ENCODE measurements around the gene TMEM236.

Gene TMEM236, protein sequence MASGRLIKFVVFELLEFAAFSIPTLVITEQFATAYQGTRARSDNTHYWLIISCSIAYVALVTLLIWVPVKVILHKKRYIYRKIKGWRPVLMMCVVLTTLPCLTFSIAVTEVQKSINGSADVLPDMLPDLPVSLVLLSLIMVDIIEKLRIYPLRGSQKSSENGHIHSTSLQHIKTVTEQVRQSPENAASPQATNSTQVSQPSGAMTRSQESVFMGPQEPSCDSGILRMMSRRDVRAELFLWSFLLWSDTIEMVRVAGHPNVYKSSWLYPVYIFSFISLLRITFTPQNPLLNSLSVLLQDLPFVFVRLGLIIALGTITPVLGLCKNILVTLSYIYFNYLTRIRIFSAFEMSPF

DNA sequence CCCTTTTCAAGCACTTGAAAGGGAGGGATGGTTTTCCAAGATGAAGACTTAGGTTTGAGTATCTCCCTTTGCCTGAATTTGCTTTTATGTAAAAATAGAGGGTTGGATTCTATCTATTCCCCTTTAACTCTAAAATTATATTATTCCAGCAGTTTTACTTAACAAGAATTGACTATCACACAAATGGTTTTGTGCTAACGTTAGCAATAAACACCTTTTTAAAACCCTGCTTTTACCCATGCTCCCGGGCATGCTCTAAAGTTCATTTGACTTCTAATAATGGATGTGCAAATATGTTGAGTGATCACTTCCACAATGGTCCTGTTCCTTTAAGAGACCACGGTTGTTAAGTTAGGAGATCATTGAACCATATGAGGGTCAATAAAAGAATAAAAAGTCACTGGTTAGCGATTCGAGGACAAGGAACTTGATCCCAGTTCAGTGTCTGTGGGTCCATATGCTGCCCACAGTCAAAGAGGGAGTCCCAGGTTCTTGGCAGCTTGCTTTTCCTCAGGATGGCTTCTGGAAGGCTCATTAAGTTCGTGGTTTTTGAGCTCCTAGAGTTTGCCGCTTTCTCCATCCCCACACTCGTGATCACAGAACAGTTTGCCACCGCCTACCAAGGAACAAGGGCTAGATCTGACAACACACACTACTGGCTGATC, at the start of gene TMEM236:
Gene TMEM236, plus strand, starts transcription at position 421 of the 665 bp plus-strand sequence. Its CDS starts 95 bp downstream, at position 516.
- DNase-seq (ENCODE audit: low read depth): no peak

DNA sequence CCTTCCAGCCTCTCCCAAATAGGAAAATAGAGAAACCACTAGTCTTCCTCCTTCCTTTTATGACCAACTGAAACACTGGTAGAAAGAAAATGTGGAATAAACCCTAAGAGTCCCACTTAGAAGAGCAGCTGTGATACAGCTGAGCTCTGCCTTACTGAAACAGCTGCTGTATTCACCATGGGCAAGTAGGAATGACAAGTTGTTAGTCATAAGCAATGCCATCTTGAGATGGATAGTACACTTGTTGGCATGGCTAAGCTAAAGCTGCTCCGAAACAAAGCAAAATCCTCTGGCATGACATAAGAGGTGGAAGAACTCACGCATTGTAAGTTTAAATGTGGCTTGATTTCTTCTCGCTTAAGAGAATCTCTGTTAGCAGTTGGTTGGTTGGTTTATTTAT, 48.3 kb upstream of the TMEM236 start:
- DNase-seq (ENCODE audit: low read depth): peak; percentile 2
- TF ChIP-seq, protein P1, sequence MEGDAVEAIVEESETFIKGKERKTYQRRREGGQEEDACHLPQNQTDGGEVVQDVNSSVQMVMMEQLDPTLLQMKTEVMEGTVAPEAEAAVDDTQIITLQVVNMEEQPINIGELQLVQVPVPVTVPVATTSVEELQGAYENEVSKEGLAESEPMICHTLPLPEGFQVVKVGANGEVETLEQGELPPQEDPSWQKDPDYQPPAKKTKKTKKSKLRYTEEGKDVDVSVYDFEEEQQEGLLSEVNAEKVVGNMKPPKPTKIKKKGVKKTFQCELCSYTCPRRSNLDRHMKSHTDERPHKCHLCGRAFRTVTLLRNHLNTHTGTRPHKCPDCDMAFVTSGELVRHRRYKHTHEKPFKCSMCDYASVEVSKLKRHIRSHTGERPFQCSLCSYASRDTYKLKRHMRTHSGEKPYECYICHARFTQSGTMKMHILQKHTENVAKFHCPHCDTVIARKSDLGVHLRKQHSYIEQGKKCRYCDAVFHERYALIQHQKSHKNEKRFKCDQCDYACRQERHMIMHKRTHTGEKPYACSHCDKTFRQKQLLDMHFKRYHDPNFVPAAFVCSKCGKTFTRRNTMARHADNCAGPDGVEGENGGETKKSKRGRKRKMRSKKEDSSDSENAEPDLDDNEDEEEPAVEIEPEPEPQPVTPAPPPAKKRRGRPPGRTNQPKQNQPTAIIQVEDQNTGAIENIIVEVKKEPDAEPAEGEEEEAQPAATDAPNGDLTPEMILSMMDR (conservative IDR thresholded peaks at IDR 0.05; ENCODE audit: control insufficient read depth, insufficient read depth, low read depth, low read length): no peak
- H3K4me3 ChIP-seq (ENCODE audit: control insufficient read depth, low read depth, low read length): no peak overlapping the region

More for the DNA sequence above, at the start of gene TMEM236:
- no peak within 1 kb of the TSS for H3K4me3 ChIP-seq (ENCODE audit: control insufficient read depth, low read depth, low read length)
- TF ChIP-seq, protein P1 (conservative IDR thresholded peaks at IDR 0.05; ENCODE audit: control insufficient read depth, insufficient read depth, low read depth, low read length): no peak

DNA sequence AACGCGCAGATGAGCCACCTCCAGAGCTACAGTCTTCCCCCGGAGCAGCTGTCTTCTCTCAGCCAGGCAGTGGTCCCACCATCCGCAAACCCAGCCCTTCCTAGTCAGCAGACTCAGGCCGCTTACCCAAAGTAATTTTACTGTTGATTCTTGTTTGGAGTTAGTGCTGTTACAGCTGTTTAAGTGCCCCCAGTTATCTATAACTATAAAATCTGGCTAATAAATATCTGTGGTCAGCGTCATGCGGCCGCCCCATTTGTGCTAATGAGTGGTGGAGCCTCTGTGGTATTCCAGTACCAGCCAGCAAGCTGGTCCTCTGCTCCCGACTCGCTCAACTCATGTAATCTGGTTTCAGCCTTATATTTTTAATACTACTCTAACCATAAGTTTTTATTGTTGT, 43.2 kb upstream of the TMEM236 start:
- no peak for DNase-seq (ENCODE audit: low read depth)
- H3K4me3 ChIP-seq (ENCODE audit: control insufficient read depth, low read depth, low read length): no peak overlapping the region
- TF ChIP-seq, protein P1 (conservative IDR thresholded peaks at IDR 0.05; ENCODE audit: control insufficient read depth, insufficient read depth, low read depth, low read length): no peak

DNA sequence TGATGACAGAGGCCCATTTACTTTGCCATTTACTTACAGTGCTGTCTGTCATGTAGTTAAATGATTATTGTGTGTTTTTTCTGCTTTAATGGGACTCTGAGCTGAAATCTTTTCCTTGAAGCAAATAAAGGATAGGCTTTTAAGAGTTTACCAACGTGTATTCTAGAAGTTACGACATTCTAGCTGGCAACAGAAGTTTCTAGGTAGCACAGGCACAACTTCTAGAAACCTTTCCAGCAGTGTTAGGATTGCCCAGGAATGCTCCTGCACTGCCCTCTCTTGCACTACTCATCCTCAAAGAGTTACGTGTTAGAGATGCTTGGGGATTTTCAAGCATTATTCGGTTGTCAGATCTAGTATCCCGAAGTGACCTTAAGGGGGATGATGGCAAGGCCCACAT, 42.5 kb upstream of the TMEM236 start:
- DNase-seq (ENCODE audit: low read depth): no peak
- no peak overlapping the region for H3K4me3 ChIP-seq (ENCODE audit: control insufficient read depth, low read depth, low read length)
- TF ChIP-seq, protein P1 (conservative IDR thresholded peaks at IDR 0.05; ENCODE audit: control insufficient read depth, insufficient read depth, low read depth, low read length): no peak

DNA sequence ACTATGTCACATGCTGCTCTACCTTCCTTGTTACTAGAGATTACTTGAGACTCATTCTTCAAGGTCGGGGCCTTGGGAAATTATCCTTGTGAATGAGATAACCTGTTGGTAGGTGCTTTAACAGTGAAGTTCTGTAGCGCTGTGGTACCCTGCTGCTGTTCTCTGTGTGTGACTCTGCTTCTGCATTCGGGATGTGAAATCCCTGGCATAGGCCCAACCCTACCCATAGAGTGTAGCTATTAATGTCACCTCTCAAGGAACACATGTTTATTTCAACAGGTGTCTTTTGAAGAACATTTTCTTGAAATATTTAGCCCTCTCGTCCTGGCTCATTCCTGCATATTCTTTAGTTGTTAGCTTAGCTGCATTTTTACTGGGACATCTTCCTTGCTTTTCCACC, 41.8 kb upstream of the TMEM236 start:
- no peak overlapping the region for H3K4me3 ChIP-seq (ENCODE audit: control insufficient read depth, low read depth, low read length)
- DNase-seq (ENCODE audit: low read depth): no peak
- TF ChIP-seq, protein P1 (conservative IDR thresholded peaks at IDR 0.05; ENCODE audit: control insufficient read depth, insufficient read depth, low read depth, low read length): no peak

DNA sequence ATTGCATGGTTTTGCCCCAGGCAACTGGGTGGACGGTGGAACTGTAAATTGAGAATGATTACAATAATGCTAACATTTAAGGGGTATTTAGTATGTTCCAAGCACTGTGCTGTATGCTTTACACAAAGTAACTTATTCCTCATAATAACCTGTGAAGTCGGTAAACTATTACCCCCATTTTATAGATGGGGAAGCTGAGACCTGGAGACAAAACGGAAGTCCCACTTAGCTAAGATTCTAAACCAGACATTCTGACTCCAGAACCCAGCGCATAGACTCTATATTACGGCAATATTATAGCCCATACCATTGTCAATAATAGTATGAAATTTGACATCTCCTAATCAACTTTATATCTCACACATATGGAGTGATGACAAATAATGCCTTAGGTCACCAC, 39.9 kb upstream of the TMEM236 start:
- no peak for DNase-seq (ENCODE audit: low read depth)
- no peak overlapping the region for H3K4me3 ChIP-seq (ENCODE audit: control insufficient read depth, low read depth, low read length)
- TF ChIP-seq, protein P1 (conservative IDR thresholded peaks at IDR 0.05; ENCODE audit: control insufficient read depth, insufficient read depth, low read depth, low read length): no peak
